ENCODE results near the gene SLC1A2.

DNA sequence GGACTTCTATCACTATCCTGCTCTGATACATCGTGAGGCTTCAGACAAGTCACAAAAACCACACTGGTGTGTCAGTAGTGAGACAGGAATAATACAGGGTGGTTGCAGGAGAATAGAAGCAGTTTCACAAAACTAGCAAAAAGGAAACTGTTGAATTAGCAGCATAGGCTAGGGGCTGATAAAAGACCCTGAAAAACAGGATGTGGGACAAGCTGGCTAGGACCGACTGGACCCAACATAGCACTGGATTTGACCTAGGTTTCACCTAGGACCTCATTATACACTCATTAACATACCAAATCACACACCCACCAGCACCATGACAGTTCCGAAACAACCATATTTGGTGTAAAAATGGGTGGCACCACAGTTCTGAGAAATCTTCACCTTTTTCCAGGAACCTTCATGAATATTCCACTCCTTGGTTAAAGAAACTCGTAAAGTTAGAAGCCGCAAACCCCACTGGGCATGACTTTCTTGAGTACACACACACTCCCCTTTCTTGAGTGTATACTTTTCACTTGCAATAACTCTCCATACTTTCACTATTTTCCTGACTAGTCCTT lies 76.2 kb downstream of the SLC1A2 start:
- TF ChIP-seq CTCF (IDR thresholded peaks at IDR 0.05) (no peak), POLR2A (IDR thresholded peaks at IDR 0.05) (no peak)

Data from thyroid gland (tissue), 4 donors.